ENCODE results near the gene TMEM235. TPM values are rescaled to one million over a fixed set of nuclear protein-coding genes. Genes with fewer than 3 reads are reported as not detected.

Gene TMEM235
- total RNA-seq, 3 donors from 2014 or later (not counting 1 experiment from before 2014, with no cell fraction given), result not detected

- ATAC-seq, result no peak
- Mint-ChIP-seq H3K27ac (no peak overlapping the region), H3K36me3 (no peaks in the 10 kb centered on the region), H3K27me3 (ENCODE audit: low read depth in 2 of 2) (no peaks in the 10 kb centered on the region), H3K4me1 (peaks cover 4 to 5% of the 10 kb centered on the region in 2 donors), H3K4me3 (no peak overlapping the region), H3K9me3 (no peaks in the 10 kb centered on the region)
- WGBS (ENCODE audit: insufficient coverage), result 98% methylated on average over 10 of the region's 10 CpGs
- Histone ChIP-seq H3K36me3 (ENCODE audit: control insufficient read depth, insufficient read depth, low read length) (no peaks in the 10 kb centered on the region), H3K9me3 (ENCODE audit: control insufficient read depth, insufficient read depth, low read length) (no peaks in the 10 kb centered on the region), H3K4me3 (ENCODE audit: low read length) (no peak overlapping the region), H3K4me1 (ENCODE audit: control insufficient read depth, insufficient read depth, low read length) (peaks cover 19% of the 10 kb centered on the region), H3K27me3 (ENCODE audit: control insufficient read depth, insufficient read depth, low read length) (no peaks in the 10 kb centered on the region), H3K27ac (ENCODE audit: low read length) (no peak overlapping the region)
- DNase-seq, result no peak
- intact Hi-C loops (cut with micrococcal nuclease), result no loop called here
- no peak for TF ChIP-seq CTCF (IDR thresholded peaks at IDR 0.05)
These were observed 33.7 kb downstream of the TMEM235 start for GRCh38 chr17:78265121-78265520.

GRCh38 chr17:78266231-78266631 lies 34.8 kb downstream of the TMEM235 start:
- H3K4me1 ChIP-seq (ENCODE audit: control insufficient read depth, insufficient read depth, low read length), result peaks cover 19% of the 10 kb centered on the region
- H3K4me3 ChIP-seq (ENCODE audit: low read length), result no peak overlapping the region
- H3K9me3 Mint-ChIP-seq, result no peaks in the 10 kb centered on the region
- WGBS (ENCODE audit: insufficient coverage), result 90% methylated on average over 6 of the region's 6 CpGs
- DNase-seq (no peak), ATAC-seq (no peak)
- H3K27me3 ChIP-seq (ENCODE audit: control insufficient read depth, insufficient read depth, low read length), result no peaks in the 10 kb centered on the region
- intact Hi-C loops (cut with micrococcal nuclease), result no loop called here
- H3K9me3 ChIP-seq (ENCODE audit: control insufficient read depth, insufficient read depth, low read length), result no peaks in the 10 kb centered on the region
- H3K4me3 Mint-ChIP-seq, result no peak overlapping the region
- no peak for TF ChIP-seq CTCF (IDR thresholded peaks at IDR 0.05)
- peaks cover 0 to 2% of the 10 kb centered on the region in 2 donors for H3K27me3 Mint-ChIP-seq (ENCODE audit: low read depth in 2 of 2)
- H3K27ac Mint-ChIP-seq, result no peak overlapping the region
- H3K36me3 ChIP-seq (ENCODE audit: control insufficient read depth, insufficient read depth, low read length), result no peaks in the 10 kb centered on the region
- H3K4me1 Mint-ChIP-seq, result peaks cover 4 to 5% of the 10 kb centered on the region in 2 donors
- H3K27ac ChIP-seq (ENCODE audit: low read length), result no peak overlapping the region
- no peaks in the 10 kb centered on the region for H3K36me3 Mint-ChIP-seq

- H3K4me1 Mint-ChIP-seq, result peaks cover 4 to 6% of the 10 kb centered on the region in 2 donors
- no peaks in the 10 kb centered on the region for H3K27me3 ChIP-seq (ENCODE audit: control insufficient read depth, insufficient read depth, low read length)
- ATAC-seq, result no peak
- intact Hi-C loops (cut with micrococcal nuclease), result no loop called here
- DNase-seq, result no peak
- no peak overlapping the region for H3K4me3 ChIP-seq (ENCODE audit: low read length)
- no peaks in the 10 kb centered on the region for H3K36me3 Mint-ChIP-seq
- H3K9me3 Mint-ChIP-seq, result no peaks in the 10 kb centered on the region
- H3K4me1 ChIP-seq (ENCODE audit: control insufficient read depth, insufficient read depth, low read length), result peaks cover 19% of the 10 kb centered on the region
- H3K27ac ChIP-seq (ENCODE audit: low read length), result no peak overlapping the region
- H3K9me3 ChIP-seq (ENCODE audit: control insufficient read depth, insufficient read depth, low read length), result no peaks in the 10 kb centered on the region
- no peak for TF ChIP-seq CTCF (IDR thresholded peaks at IDR 0.05)
- peaks cover 0 to 8% of the 10 kb centered on the region in 2 donors for H3K27me3 Mint-ChIP-seq (ENCODE audit: low read depth in 2 of 2)
- 92% methylated on average over 9 of the region's 9 CpGs for WGBS (ENCODE audit: insufficient coverage)
- no peak overlapping the region for H3K4me3 Mint-ChIP-seq
- no peak overlapping the region for H3K27ac Mint-ChIP-seq
- H3K36me3 ChIP-seq (ENCODE audit: control insufficient read depth, insufficient read depth, low read length), result no peaks in the 10 kb centered on the region
These were observed 35.3 kb downstream of the TMEM235 start for GRCh38 chr17:78266771-78267170.
